Measurements from ENCODE around the gene ANKMY1.

Gene ANKMY1

DNA sequence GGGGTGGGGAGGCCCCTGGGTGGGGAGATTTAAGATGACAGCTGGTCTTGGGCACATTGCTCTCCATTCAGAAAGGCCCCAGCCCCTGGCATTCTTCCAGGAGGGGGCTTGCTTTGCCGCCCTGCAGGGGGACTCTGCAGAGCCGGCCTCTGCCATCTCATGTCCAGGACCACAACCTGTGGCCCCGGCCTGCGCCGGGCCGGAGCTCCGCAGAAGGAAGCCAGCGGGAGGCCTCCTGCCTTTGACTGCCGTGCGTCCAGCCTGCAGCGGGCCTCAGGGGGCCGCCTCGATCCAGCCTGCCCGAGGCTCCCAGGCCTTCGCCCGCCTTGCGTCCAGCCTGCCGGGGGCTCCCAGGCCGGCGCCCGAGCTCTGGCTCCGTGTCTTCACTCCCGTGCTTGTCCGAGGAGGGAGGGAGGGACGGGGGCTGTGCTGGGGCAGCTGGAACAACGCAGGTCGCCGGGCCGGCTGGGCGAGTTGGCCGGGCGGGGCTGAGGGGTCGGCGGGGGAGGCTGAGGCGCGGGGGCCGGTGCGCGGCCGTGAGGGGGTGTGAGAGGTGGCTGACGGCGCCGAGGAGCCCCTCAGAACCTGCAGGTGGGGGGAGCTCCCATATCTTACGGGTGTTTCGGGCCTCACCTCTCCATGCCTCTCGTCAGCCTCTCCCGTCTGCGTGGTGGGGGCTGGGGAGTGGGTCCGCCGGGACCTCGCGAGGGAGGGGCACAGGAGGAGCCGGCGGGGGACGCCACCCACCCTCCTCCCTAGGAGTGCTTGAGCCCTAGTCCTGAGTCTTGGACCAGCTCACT, 101.9 kb downstream of the ANKMY1 start:
- no peak for DNase-seq

DNA sequence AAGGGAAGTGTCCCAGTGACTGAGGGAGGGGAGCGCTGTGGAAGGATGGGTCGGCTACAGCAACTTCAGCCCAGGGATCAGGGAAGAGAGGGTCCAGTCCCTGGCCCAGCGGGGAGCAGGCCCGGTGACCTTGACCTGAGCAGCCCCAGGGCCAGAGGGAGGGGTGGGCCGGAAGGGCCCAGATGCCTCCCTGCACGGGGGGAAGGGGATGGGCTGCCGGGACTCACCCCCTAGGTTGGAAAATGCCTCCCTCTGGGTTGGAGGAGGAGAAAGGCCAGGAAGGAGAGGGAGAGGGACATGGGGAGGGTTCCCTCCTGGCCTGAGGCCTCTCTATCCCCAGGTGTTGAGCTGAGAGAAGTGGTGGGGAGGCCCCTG, 102.5 kb downstream of the ANKMY1 start:
- no peak for DNase-seq

DNA sequence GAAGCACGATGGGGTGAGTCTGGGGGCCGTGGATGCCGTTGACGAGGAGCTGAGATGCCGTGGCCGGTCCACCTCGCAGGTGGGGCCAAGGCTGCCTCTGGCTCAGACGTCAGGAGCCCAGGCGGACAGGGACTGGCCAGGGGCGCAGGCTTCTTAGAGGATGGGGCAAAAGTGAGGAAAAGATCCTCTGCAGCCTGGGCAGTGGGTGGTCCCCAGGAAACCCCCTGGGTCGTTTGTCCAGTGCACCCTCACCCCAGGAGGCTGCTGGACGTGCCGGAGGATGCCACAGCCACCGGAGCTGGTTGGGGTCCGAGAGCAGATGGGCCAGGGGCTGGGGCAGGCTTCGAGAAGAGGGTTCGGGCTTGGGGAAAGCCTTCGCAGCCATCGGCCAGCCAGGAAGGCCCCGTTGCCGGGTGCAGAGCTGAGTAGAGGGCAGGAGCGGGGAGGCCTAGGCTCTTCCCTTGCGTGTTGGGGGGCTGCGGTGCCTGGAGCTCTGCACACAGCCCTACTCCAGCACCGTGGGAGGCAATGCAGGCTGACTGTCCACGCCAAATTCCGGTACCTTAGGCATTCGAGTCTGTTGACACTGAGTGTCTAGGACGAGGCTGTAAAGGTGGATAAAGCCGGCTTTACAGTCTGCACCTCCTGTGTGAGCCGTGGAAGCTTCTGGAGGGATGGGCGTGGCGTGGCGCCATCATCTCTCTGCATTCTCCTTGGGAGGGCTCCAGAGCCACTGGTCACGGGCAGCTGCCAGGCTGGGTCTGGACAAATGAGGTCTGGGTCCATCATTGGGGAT, 103.5 kb downstream of the ANKMY1 start:
- DNase-seq: no peak

DNA sequence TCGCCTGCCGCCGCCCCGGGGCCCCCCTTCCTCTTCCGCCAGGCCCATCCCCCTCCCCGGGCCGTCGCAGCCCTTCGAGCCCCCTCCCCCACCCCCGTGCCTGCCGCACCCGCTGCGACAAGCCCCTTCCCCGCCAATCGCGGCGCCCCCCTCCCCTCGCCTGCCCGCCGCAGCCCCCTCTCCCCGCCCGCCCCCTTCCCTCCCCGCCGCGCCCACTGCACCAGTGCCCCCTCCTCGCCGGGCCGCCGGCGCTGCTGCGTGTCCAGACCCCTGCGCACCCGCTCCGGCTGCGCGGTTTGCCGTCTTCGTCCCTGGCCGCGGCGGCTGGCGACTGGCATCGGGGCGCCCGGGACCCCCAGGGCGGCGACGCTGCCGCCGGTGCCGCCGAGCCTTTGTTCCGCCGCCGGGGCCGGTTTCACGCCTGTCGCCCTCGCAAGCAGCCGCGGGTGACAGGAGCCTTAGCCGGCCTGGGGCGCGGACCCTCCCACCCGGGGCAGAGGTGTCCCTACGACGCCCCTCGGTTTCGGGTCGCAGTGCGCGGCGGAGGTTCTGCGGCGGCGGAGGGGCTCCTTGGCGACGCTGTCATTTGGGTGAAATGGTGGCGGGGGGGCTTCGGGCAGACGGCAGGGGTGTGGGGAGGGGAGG, 104.2 kb downstream of the ANKMY1 start:
- no peak for DNase-seq

DNA sequence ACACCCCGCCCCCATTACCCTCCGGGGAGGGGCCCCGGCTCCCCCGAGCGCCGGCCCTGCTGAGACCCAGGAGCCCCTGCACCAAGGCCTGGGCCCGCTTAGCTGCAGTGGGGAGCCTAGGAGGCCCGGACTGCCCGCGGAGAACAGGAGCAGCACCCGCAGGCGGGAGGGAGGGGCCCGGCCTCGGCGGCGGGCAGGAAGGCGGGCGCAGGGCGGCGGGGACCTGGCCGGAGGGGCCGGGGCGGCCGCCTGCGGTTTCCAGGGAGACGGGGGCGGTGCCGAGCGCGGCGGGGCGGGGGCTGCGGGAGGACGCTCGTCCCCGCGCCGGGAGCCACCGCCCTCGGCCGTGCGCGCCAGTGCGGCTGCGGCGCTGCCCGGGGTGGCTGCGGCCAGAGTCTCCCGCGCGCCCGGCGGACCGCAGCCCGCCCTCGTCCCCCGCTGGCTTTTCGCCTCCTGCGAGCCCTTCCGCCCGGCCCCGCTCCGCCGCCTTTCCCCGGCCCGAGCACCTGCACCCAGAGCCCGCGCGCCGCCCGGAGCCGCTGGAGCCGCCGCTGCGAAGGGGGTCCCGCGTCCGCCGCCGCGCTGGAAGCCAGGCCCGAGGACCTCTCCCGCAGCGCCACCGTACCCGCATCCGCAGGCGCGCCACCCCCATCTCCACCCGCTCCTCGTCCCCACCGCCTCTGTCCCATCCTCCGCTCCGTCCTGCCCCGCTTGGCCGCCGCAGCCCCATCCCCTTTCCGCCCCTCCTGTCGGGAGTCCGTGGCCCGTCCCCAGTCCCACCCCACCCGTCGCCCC, 105.1 kb downstream of the ANKMY1 start:
- DNase-seq: peak; percentile 44 to 61

DNA sequence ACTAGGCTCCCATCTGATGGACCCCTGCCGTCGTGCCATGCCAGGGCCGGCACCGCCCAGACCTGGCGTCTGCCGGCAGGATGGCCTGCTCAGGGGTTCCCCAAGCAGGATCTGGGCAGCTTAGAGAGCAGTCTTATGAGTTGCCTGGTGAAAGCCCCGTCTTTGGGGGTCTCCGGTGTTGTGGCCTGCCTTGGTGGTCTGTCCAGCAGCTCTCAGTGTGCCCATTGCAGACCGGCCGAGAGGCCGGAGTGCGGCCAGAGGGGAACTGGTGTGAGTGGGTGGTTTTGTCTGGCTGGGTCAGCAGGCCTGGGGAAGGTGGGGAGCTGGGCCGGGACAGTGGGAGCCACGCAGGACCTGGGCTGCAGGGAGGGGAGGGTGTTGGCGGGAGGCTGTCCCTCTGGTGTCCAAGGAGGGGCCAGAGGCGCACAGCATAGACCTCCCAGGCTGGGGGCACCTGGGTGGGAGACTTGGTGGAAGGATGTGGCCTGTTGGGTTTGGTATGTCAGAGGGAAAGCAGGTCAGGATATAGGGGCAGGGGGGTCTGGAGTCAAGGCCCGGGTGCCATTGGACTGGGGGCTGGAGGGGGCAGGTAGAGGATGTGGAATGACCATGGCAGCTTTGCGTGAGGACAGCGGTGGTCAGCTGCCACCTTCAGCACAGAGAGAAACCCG, 105.9 kb downstream of the ANKMY1 start:
- no peak for DNase-seq

DNA sequence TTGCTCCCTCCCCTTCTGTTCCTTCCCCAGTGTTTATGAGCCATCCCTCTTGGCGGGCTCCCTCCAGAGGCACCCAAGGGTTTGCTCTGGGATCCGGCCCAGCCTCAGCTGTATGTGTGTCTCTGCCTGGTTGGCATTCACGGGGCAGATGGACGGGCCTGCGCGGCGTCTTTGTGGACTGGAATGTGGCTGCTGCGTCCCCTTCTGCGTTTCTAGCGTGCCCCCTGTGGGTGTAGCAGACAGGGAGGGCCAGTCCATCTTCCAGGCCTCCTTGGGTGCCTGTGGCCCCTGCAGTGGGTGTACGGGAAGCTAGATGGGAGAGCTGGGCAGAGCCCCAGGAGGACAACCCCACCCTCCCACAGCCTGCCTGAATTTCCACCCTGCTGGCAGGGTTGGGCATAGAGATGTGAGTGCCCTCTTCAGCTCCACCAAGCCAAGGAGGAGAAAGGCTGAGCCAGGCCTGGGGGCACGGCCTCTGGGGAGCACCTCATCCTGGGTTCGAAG, 106.6 kb downstream of the ANKMY1 start:
- DNase-seq: peak; percentile 41 to 43

DNA sequence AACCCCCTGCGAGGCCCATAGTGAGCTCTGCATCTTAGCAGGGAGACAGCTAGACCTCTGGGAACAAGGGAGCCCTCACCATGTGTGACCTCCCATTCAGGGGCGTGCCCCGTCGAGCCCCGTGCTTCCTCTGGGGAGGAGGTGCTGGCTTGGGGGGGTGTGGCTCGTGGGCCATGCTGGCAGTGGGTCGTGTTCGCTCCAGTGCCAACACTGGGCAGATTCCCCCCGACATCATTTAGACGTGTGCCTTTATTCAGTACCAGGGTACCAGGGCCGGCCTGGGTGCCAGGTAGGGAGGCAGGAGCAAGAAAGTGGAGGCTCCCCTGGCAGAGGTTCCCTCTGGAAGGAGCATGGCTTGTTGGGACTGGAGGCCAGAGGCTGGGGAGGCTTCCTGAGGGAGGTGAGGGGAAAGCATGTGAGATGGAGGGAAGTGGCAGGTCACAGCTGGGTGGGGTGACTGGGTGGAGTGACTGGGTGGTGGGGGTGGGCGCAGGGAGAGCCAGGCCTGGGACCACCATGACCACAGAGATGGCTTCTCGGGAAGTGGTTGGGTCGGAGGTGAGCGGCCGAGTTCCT, 107.2 kb downstream of the ANKMY1 start:
- no peak for DNase-seq

DNA sequence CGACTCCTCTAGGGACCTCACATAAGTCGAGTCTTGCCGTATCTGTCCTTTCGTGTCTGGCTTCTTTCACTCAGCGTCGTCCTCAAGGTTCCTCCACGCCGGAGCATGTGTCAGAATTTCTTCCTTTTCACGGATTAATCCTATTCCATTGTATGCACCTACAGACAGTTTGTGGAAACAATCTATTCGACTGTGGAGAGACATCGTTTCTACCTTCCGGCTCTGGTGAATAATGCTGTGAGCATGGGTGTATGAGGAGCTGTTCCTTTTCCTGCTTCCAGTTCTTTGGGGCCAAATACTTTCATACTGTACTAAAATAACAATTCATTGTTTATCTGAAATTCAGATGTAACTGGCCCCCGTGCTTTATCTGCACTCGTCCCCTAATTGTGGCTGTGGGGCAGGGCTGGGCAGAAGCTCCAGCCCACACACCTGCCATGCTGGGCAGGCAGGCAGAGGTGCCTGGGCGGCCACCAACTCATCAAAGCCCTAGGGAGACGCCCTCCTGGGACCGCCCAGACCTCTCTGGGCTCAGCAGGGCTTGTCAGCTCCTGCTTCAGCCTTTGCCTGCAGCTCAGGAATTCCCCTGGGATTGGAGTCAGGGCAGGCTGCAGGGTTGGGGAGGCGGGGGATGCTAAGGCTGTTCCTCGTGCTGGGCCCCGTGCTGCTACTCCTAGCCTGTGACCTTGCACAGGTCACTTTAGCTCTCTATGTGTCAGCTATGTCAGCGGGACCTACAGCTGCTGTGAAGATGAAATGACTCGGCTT, 107.8 kb downstream of the ANKMY1 start:
- DNase-seq: no peak

DNA sequence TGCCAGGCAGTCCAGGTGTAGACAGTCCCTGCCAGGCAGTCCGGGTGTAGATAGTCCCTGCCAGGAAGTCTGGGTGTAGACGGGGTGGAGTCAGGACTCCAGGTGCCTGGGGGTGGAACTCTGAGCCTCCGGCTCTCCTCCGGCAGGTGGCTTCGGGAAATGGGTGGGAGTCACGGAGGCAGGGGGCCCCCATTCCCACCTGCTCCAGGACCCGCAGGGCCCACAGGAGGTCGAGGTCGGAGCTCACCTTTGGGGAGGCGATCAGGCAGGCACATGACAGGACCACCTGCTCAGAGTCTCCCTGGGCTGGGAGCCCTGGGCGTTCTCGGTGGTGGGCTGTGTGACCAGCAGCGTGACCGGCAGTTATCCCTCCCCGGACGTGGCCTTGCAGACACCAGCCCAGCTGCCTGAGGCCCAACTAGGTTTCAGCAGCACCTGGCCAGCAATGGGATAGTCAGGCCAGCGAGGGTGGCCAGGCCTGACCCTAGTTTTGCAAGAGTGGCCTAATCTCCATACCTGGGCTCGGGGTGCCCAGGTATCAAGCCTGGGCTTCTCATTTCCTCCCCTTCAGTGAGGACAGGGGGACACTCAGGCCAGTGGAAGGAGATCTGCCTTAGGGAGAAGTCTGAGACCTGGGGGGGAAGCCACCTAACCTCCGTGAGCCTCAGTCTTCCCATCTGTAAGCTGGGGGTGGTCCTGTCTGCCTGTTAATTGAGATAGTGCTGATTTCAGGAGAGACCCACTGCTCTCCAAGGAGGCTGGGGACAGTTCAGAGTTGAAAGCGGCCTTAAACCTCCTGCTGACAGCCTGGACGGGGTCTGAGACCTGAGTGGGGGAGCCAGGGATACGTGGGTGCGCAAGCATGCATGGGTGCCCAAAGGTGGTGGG, 109.2 kb downstream of the ANKMY1 start:
- no peak for DNase-seq

DNA sequence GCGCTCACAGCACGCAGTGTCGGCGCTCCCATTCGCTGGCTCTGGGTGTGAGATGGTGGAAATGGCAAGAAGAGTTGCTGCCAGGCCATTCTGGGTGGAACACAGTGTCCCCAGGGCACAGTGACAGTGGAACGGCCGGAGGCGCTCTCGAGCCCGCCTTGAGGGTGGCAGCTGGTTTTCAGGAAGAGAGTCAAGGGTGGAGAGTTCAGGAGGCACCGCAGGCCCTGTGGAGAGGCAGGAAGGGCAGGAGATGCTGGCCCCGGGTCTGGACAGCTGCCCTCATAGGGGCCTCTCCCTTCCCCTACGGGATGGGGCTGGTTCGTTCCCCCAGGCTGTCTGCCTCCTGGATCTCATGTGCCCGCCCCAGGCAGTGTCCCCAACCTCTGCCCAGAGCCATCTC, 109.9 kb downstream of the ANKMY1 start:
- DNase-seq: no peak

DNA sequence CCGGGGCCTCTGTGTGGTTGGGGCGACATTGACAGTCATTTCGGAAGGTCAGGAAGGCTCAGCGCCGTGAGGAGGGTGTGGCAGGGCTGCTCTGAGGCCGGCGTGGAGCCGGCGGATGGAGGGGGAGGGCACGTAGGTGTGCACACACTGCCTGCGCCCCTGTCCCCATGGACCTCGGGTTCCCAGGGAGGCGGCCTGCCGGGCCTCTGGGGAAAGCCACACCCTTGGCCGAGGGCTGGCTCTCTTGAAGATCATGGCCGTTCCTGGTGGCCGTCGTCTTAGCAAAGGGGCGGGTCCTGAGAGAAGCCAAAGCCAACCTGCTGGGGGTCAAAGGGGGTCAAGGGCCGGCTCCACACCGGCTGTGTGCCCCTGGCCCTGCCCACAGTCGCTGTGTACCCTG, 110.5 kb downstream of the ANKMY1 start:
- DNase-seq: no peak

DNA sequence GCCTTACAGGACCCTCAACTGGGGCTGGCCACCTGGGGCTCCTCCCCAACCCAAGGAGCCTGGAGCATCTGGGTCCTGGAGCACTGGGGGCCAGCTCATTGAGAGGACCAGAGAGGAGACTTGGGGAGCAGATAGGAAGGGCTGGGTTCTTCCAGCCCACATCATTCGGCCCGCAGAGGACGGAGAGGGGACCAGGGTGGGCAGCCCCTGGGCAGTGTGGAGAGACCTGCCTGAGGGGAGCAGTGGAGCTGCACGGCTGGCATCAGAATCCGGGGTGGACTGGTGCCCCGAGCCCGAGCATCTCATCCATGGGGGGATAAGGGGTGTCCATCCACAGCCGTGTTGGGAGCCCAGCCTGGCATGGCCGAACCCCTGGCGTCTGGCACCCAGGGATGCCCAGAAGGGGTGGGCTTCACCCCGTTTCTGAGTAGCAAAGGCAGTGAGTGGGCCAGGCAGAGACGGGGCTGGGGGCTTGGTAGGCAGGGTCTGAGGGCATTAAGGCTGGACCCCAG, 111.1 kb downstream of the ANKMY1 start:
- no peak for DNase-seq

DNA sequence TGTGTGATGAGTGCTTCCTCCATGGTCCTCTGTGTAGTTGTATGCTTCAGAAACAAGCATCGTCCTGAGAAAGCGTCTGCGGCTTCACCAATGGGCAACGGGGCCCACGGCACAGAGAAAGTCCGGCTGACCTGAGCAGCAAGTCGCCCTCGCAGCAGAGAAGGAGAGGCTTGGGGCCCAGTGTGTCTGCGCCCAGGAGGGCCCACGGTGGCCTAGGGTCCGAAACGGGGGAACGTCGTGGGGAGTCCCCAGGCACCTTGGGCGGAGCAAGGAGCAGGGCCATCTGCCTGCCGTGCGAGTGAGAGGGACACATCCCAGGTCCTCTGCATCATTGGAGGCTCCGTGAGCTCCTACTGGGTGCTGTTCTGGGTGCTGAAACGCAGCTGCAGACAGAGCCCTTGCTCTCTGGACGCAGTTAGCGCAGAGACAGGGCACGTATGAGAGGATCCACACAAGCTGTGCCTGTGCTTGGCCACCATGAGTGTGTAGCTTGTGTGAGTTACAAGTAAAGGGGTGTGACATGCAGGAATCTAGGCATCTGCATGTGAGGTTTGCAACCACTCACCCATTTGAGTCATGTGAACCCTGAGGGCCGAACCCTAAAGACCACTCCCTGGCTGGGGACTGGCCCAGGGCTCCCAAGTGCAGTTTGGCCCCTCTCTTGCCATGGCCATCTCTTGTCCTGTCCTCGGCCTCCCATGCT, 111.7 kb downstream of the ANKMY1 start:
- no peak for DNase-seq

DNA sequence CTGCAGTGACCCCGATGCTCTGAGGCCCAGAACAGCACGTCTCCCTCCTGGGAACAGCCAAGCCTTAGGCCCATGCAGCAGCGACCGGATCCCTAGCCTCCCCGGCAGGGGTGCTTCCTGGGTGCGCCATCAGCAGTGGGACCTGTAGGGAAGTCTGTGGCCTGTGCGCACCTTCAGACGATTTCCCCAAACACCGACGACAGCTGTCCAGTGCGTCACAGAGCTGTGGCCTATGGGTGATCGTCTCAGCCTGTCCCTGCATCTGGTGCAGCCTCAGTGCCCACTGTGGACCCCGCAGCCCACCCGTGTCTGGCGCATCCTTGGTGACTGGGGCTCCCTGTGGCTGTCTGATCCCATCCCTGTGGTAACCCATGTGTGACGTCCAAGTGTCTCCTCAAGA, 113.3 kb downstream of the ANKMY1 start:
- no peak for DNase-seq

DNA sequence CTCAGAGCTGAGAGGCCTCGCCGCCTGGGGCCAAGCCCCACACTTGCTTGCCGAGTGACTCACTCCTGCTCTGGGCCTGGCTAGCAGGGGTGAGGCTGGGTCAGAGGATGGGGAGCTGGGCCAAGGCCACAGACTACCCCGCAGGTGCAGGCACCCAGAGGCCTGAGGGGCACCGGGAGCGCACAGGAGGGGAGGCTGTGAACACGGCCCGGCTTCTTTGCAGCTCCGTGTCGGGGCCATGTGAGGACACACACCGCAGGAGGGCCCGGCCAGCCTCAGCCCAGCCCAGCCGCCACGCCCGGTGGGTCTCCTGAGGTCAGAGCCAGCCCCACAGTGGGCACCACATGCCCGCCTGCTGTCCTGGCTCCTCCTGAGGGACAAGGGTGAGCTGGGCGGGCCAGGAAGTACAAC, 113.9 kb downstream of the ANKMY1 start:
- DNase-seq: no peak

DNA sequence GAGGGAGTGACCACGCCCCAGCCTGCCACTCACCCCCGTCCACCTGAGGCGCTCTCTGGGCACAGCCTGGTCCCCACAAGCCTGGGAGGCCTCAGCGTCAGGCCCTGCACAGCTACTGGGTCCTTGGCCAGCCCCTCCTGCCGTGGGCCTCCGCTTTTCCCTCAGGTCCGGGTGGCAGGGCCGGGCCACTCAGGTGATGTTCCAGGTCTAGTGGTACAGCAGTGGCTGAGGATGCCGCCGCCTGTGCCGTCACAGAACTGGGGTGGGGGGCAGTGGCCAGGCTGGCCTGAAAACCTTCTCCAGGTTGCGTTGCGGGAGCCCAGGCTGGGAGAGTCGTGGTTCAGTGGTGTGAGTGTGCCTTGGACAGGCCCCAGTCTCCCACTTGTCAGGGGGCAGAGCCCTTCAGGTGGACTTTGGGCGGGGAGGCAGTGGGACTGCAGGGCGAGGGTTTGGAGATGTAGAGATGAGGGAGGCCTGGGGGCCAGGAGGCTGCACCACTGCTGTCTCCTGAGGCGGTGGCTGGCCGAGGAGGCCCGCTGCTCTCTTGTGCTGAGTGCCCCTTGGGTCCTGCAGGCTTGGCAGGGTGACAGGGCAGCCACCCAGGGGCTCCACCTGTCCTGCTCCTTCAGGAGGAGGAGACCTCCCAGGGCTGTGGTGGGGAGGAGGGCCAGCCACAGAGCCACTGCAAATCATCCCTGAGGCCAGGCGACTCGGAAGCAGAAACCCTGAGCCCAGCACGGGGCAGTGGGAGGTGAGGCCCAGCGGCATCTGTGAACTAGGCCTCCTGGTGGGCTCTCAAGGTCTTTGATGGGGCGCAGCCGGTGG, 114.7 kb downstream of the ANKMY1 start:
- DNase-seq: no peak

DNA sequence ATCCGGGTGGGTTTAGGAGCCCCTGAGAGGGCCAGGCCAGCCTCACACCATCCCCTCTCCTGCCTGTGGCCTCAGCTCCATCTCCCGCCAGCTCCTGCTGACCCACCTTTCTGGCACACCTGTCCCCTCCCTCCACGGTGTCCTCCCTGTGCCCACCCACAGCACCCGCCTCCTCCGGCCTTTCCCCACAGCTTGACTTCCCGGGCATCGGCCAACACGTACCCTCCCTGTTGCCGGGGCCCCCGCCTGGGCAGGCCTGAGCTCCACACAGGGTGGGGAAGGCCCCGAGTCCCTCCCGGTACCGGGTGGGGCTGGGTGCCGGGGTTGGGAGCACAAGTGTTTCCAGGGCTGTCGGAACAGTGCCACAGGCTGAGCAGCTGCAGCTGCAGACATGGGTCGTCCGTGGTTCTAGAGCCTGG, 115.8 kb downstream of the ANKMY1 start:
- no peak for DNase-seq
